ENCODE data around the gene ESRRB. TPM values are rescaled to one million over a fixed set of nuclear protein-coding genes. Genes with fewer than 3 reads are reported as not detected.

The ESRRB gene
- total RNA-seq, 4 donors from 2014 or later: 0.81 to 0.93 TPM; not detected in 2

DNA sequence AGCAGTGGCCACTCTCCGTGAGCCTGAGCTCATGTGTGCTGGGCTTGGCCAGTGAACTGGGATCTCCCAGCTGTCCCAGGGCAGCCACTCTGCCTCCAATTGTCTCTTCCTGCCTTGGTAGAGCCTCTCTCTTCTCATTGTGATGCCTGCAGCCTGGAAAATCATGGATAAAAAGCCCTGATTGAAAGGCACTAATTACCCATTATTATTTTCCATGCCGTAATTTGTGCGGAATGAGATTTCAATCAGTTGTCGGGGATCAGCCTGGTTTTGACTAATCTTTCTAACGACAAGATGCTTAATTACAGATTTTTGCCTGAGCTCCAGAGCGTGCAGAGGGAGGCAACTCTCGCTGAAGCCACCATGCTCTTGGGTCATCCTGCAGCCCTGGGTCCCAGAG is 52.7 kb downstream of the ESRRB start:
- 74 to 80% methylated on average over 4 to 6 of the region's 7 CpGs for WGBS, 2 donors (ENCODE audit: low coverage in 1 of 2)
- no peaks in the 10 kb centered on the region for H3K9me3 ChIP-seq
- no peak overlapping the region for H3K27ac ChIP-seq
- H3K4me1 ChIP-seq: no peaks in the 10 kb centered on the region
- no peak for TF ChIP-seq POLR2A (IDR thresholded peaks at IDR 0.05)
- no peak for TF ChIP-seq POLR2AphosphoS5 (IDR thresholded peaks at IDR 0.05)
- TF ChIP-seq EP300 (IDR thresholded peaks at IDR 0.05): no peak
- TF ChIP-seq, protein P1, sequence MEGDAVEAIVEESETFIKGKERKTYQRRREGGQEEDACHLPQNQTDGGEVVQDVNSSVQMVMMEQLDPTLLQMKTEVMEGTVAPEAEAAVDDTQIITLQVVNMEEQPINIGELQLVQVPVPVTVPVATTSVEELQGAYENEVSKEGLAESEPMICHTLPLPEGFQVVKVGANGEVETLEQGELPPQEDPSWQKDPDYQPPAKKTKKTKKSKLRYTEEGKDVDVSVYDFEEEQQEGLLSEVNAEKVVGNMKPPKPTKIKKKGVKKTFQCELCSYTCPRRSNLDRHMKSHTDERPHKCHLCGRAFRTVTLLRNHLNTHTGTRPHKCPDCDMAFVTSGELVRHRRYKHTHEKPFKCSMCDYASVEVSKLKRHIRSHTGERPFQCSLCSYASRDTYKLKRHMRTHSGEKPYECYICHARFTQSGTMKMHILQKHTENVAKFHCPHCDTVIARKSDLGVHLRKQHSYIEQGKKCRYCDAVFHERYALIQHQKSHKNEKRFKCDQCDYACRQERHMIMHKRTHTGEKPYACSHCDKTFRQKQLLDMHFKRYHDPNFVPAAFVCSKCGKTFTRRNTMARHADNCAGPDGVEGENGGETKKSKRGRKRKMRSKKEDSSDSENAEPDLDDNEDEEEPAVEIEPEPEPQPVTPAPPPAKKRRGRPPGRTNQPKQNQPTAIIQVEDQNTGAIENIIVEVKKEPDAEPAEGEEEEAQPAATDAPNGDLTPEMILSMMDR (IDR thresholded peaks at IDR 0.05): no peak
- no peak overlapping the region for H3K4me3 ChIP-seq
- no peaks in the 10 kb centered on the region for H3K36me3 ChIP-seq
- H3K27me3 ChIP-seq: peaks cover 18% of the 10 kb centered on the region
- no peak for ATAC-seq

DNA sequence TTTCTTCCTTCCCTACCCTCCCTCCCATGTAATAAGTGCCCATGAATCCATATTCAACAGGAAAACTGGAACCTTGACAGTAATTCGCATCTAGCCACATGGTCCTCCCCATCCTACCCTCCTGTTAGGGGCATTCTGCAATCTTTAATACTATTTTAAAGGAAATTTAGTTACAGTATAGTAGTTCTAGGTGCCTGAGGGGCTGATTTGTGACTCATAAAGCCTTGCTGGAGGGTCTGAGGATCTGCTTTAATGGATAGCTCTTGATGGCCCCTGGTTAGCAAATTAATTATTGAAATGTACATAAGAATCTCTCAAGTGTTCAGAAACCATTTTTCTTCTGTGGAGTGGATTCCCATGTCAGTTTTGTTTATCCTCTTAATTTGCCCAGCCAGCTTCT is 54.1 kb downstream of the ESRRB start:
- TF ChIP-seq POLR2A (IDR thresholded peaks at IDR 0.05): no peak
- Histone ChIP-seq H3K9me3 (no peaks in the 10 kb centered on the region), H3K4me3 (no peak overlapping the region), H3K27ac (no peak overlapping the region), H3K4me1 (no peaks in the 10 kb centered on the region), H3K27me3 (peaks cover 7% of the 10 kb centered on the region), H3K36me3 (no peaks in the 10 kb centered on the region)
- ATAC-seq: no peak
- WGBS, 2 donors (ENCODE audit: low coverage in 1 of 2): 80 to 87% methylated on average over 1 of the region's 1 CpG

GRCh38 chr14:76430475-76430980 is 54.6 kb downstream of the ESRRB start:
- no peak for ATAC-seq
- Histone ChIP-seq H3K9me3 (no peaks in the 10 kb centered on the region), H3K27ac (no peak overlapping the region), H3K4me1 (no peaks in the 10 kb centered on the region), H3K4me3 (no peak overlapping the region), H3K27me3 (peaks cover 2% of the 10 kb centered on the region), H3K36me3 (no peaks in the 10 kb centered on the region)
- WGBS, 2 donors (ENCODE audit: low coverage in 1 of 2): 70 to 71% methylated on average over 1 to 2 of the region's 4 CpGs
- TF ChIP-seq, protein P1 (IDR thresholded peaks at IDR 0.05): no peak
- TF ChIP-seq POLR2AphosphoS5 (IDR thresholded peaks at IDR 0.05) (no peak), POLR2A (IDR thresholded peaks at IDR 0.05) (no peak)

DNA sequence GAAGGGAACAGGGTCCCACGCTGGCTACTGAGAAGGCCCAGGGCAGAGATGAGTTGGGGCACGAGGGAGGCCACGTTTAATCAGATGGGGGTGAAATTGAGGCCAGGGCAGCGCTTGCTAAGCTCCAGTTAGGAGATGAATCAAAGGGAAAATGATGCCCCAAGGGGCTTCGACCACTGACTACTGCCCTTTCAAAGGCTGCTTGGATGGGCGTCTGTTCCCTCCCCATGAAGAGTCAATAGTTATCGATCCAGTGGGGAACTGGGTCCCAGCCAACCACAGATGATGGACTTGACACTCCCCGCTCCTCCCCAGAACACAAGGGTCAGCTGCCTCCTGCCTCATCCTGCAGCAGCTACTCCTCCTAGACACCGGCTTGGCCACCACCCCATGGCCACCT is 55.6 kb downstream of the ESRRB start:
- H3K4me3 ChIP-seq: no peak overlapping the region
- ATAC-seq: no peak
- TF ChIP-seq, protein P1 (IDR thresholded peaks at IDR 0.05): no peak
- no peak for TF ChIP-seq EP300 (IDR thresholded peaks at IDR 0.05)
- no peaks in the 10 kb centered on the region for H3K4me1 ChIP-seq
- H3K27me3 ChIP-seq: no peaks in the 10 kb centered on the region
- no peaks in the 10 kb centered on the region for H3K36me3 ChIP-seq
- 100% methylated on average over 1 of the region's 9 CpGs; no CpG with 5 or more reads in 1 of the 2 donors for WGBS, 2 donors (ENCODE audit: low coverage in 1 of 2)
- no peaks in the 10 kb centered on the region for H3K9me3 ChIP-seq
- no peak overlapping the region for H3K27ac ChIP-seq

DNA sequence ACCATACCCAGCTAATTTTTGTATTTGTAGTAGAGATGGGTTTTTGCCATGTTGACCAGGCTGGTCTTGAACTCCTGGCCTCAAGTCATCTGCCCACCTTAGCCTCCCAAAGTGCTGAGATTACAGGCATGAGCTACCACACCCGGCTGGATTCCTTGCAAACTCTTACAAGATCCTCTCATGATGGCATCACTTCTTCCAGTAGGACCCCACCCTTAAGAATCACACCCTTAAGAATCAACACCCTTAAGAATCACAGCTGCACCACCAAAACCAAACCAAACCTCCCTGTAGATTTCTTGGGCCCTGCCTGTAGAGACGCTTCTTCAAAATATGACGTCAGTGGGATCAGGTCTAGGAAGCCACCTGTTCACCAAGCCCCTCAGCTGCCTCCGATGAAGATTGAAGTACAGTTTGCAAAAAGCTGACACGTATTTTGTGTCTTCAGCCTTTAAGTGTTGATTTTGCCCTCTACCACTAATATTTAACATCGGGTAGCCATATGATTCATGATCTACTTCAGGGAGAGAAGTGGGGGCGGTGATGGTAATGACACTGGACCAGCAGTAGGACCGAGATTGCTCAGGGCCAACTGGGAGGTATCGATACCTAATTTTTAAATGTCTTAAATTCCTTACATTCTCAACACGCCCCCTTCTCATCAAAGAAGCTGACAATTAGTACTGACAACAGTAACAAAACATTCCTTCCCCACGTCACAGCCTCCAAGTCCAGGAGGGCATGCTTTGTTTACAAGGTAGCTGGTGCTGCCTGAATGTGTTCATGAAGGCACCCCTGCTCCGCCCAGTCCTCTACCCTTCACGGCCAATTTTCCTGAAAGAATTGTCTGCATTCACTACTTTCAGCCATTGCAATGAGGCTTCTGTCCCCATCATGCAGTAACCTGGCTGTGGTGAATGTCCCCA is 57.2 kb downstream of the ESRRB start:
- Histone ChIP-seq H3K36me3 (no peaks in the 10 kb centered on the region), H3K27me3 (no peaks in the 10 kb centered on the region), H3K4me1 (no peaks in the 10 kb centered on the region), H3K4me3 (no peak overlapping the region), H3K9me3 (no peaks in the 10 kb centered on the region), H3K27ac (no peak overlapping the region)
- no peak for ATAC-seq
- TF ChIP-seq, protein P1 (IDR thresholded peaks at IDR 0.05): no peak
- no peak for TF ChIP-seq POLR2AphosphoS5 (IDR thresholded peaks at IDR 0.05)
- TF ChIP-seq EP300 (IDR thresholded peaks at IDR 0.05): no peak
- TF ChIP-seq POLR2A (IDR thresholded peaks at IDR 0.05): no peak
- WGBS, 2 donors (ENCODE audit: low coverage in 1 of 2): 55 to 70% methylated on average over 8 to 13 of the region's 13 CpGs

Data from gastroesophageal sphincter (tissue), 4 donors.